CD14-positive monocyte (primary cell): ENCODE measurements around the gene SAMD5. TPM values are rescaled to one million over a fixed set of nuclear protein-coding genes. Genes with fewer than 3 reads are reported as not detected.

Source experiments
- DNase-seq, 3 donors: peaks; one replicate each; pipeline ENCODE4 v3.0.0-alpha.2; 2011 to 2022
- H2AFZ ChIP-seq: 2 replicates; pipeline ENCODE4 v1.6.0; 2012; ENCODE audit warnings: mild to moderate bottlenecking, low read depth, low read length, inconsistent platforms; ENCODE audit not compliant: insufficient read depth, poor library complexity, severe bottlenecking
- H3K27ac ChIP-seq, 2 donors: 1 replicate in 1 of 2; 2 replicates in 1 of 2; pipeline ENCODE4 v1.5.1; 2012 to 2013; ENCODE audit warnings: low read length in 2 of 2, control low read depth in 1 of 2, inconsistent platforms in 1 of 2, low read depth in 1 of 2, mild to moderate bottlenecking in 1 of 2
- H3K27me3 ChIP-seq, 2 donors: one replicate each; pipeline versions ENCODE4 v1.6.0 to v1.6.1; 2011 to 2013; ENCODE audit warnings: low read length in 2 of 2; ENCODE audit not compliant: control insufficient read depth in 2 of 2, insufficient read depth in 2 of 2
- H3K36me3 ChIP-seq, 2 donors: replicated peaks in 1 of 2; 1 replicate in 1 of 2; 2 replicates in 1 of 2; pipeline versions ENCODE4 v1.5.1 to v1.6.1; 2012 to 2013; ENCODE audit warnings: low read length in 2 of 2, control low read depth in 1 of 2, inconsistent platforms in 1 of 2, mild to moderate bottlenecking in 1 of 2; ENCODE audit not compliant: insufficient read depth in 2 of 2, control insufficient read depth in 1 of 2
- H3K4me1 ChIP-seq, 2 donors: 1 replicate in 1 of 2; 2 replicates in 1 of 2; pipeline versions ENCODE4 v1.5.1 to v1.6.1; 2012 to 2013; ENCODE audit warnings: low read length in 2 of 2, control low read depth in 1 of 2, inconsistent platforms in 1 of 2, mild to moderate bottlenecking in 1 of 2, moderate library complexity in 1 of 2; ENCODE audit not compliant: insufficient read depth in 2 of 2, control insufficient read depth in 1 of 2
- H3K4me2 ChIP-seq: replicated peaks from 2 replicates; pipeline ENCODE3; 2012; ENCODE audit warnings: low read length, moderate library complexity, mild to moderate bottlenecking; ENCODE audit not compliant: poor library complexity, severe bottlenecking; ENCODE audit errors: extremely low read depth
- H3K4me3 ChIP-seq, 3 experiments: fragments of 200-600 bp in 1 of 3; sonication (generic) in 1 of 3; replicated peaks in 1 of 3; 1 replicate in 2 of 3; 2 replicates in 1 of 3; pipeline ENCODE4 v1.5.1; 2011 to 2013; ENCODE audit warnings: low read length in 3 of 3, mild to moderate bottlenecking in 3 of 3, control low read depth in 2 of 3, low read depth in 2 of 3, inconsistent platforms in 1 of 3, moderate library complexity in 1 of 3
- H3K79me2 ChIP-seq: 2 replicates; pipeline ENCODE4 v1.6.0; 2012; ENCODE audit warnings: mild to moderate bottlenecking, control low read depth, inconsistent platforms, low read length, moderate library complexity; ENCODE audit not compliant: insufficient read depth
- H3K9ac ChIP-seq: 2 replicates; pipeline ENCODE4 v1.6.0; 2017; ENCODE audit warnings: low read length, mild to moderate bottlenecking; ENCODE audit not compliant: insufficient read depth, poor library complexity, severe bottlenecking
- H3K9me3 ChIP-seq, 2 donors: replicated peaks in 1 of 2; 1 replicate in 1 of 2; 2 replicates in 1 of 2; pipeline versions ENCODE4 v1.5.1 to v1.6.1; 2012 to 2013; ENCODE audit warnings: low read length in 2 of 2, control low read depth in 1 of 2; ENCODE audit not compliant: control insufficient read depth in 1 of 2, insufficient read depth in 1 of 2
- H4K20me1 ChIP-seq: 2 replicates; pipeline ENCODE4 v1.6.0; 2012; ENCODE audit warnings: mild to moderate bottlenecking, low read length, control low read depth, moderate library complexity; ENCODE audit not compliant: insufficient read depth
- H3K27ac Mint-ChIP-seq, 7 donors: one replicate each; pipeline ENCODE4 v1.8.0; 2020; ENCODE audit warnings: mild to moderate bottlenecking in 7 of 7, mixed read lengths in 7 of 7, moderate library complexity in 6 of 7, inconsistent platforms in 2 of 7
- H3K27me3 Mint-ChIP-seq, 3 donors: one replicate each; pipeline ENCODE4 v1.8.0; 2021 to 2022; ENCODE audit warnings: low read depth in 3 of 3, mild to moderate bottlenecking in 3 of 3, mixed read lengths in 3 of 3, moderate library complexity in 3 of 3, inconsistent platforms in 1 of 3
- H3K36me3 Mint-ChIP-seq, 2 donors: one replicate each; pipeline ENCODE4 v1.8.0; 2020; ENCODE audit warnings: mixed read lengths in 2 of 2, inconsistent platforms in 1 of 2, mild to moderate bottlenecking in 1 of 2
- H3K4me1 Mint-ChIP-seq: one replicate; pipeline ENCODE4 v1.8.0; 2020; ENCODE audit warnings: mild to moderate bottlenecking, mixed read lengths
- H3K4me3 Mint-ChIP-seq, 2 donors: one replicate each; pipeline ENCODE4 v1.8.0; 2020; ENCODE audit warnings: mild to moderate bottlenecking in 2 of 2, mixed read lengths in 2 of 2, moderate library complexity in 1 of 2
- H3K9me3 Mint-ChIP-seq, 7 donors: one replicate each; pipeline ENCODE4 v1.8.0; 2020 to 2022; ENCODE audit warnings: mixed read lengths in 7 of 7, mild to moderate bottlenecking in 6 of 7, moderate library complexity in 6 of 7, inconsistent platforms in 2 of 7
- WGBS: methylation state at CpG from one replicate; pipeline ENCODE4 v1.1.5; 2013; ENCODE audit warnings: missing lambda C conversion rate; ENCODE audit not compliant: insufficient coverage; 5-methylcytosine and 5-hydroxymethylcytosine counted together
- intact Hi-C, 2 donors: fragments of 100-400 bp; cut with micrococcal nuclease; formaldehyde crosslinking; loops; one replicate each; pipeline versions ENCODE4 v1.15.0 to v1.15.1; 2023
- polyA plus RNA-seq, 3 donors: library from polyadenylated mRNA; depleted of rRNA in 1 of 3; unstranded in 2 of 3; stranded (reverse) in 1 of 3; fragments of 300-500 nt in 2 of 3; fragments of >200 nt in 1 of 3; fragmentation: Illumina TruSeq in 2 of 3; gene quantifications; 1 replicate in 2 of 3; 2 replicates in 1 of 3; pipeline ENCODE4 v1.2.3, GENCODE V29; 2012 to 2021
- TF ChIP-seq, protein P1 (sequence below): fragments of 200-600 bp; IDR thresholded peaks from one replicate; pipeline ENCODE4 v1.8.0; 2022; ENCODE audit warnings: antibody characterized with exemption, mild to moderate bottlenecking

The SAMD5 gene
- polyA plus RNA-seq, 3 donors, result not detected

DNA sequence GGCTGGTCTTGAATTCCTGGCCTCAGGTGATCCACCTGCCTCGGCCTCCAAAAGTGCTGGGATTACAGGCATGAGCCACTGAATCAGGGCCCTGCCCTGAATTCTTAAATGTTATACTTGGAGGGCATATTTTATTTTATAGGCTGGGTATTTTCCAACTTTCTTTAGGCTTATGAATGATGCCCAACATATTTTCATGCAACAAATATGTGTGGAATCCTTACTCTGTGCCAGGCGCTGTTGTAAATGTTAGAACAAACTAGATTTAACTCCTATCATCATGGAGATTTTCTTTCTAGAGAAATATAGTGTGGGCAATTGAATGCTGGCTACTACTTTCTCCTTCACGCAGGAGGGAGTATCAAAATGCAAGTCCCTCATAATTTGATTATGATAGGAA, 71.2 kb downstream of the SAMD5 start:
- no peaks in the 10 kb centered on the region for H3K27me3 ChIP-seq
- Mint-ChIP-seq H3K36me3 (no peaks in the 10 kb centered on the region), H3K9me3 (peaks cover 0 to 7% (median 2%) of the 10 kb centered on the region in 7 donors), H3K27ac (no peak overlapping the region), H3K4me3 (no peak overlapping the region), H3K27me3 (peaks cover 0 to 2% (median 0%) of the 10 kb centered on the region in 3 donors), H3K4me1 (no peaks in the 10 kb centered on the region)
- no peaks in the 10 kb centered on the region for H4K20me1 ChIP-seq
- H3K27ac ChIP-seq, result no peak overlapping the region
- H2AFZ ChIP-seq, result no peak overlapping the region
- no peaks in the 10 kb centered on the region for H3K9me3 ChIP-seq
- H3K36me3 ChIP-seq, result no peaks in the 10 kb centered on the region
- no peaks in the 10 kb centered on the region for H3K4me1 ChIP-seq
- no peak overlapping the region for H3K4me3 ChIP-seq
- TF ChIP-seq, protein P1, sequence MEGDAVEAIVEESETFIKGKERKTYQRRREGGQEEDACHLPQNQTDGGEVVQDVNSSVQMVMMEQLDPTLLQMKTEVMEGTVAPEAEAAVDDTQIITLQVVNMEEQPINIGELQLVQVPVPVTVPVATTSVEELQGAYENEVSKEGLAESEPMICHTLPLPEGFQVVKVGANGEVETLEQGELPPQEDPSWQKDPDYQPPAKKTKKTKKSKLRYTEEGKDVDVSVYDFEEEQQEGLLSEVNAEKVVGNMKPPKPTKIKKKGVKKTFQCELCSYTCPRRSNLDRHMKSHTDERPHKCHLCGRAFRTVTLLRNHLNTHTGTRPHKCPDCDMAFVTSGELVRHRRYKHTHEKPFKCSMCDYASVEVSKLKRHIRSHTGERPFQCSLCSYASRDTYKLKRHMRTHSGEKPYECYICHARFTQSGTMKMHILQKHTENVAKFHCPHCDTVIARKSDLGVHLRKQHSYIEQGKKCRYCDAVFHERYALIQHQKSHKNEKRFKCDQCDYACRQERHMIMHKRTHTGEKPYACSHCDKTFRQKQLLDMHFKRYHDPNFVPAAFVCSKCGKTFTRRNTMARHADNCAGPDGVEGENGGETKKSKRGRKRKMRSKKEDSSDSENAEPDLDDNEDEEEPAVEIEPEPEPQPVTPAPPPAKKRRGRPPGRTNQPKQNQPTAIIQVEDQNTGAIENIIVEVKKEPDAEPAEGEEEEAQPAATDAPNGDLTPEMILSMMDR, result no peak
- intact Hi-C loops, result no loop called here
- no peak for DNase-seq
- H3K9ac ChIP-seq, result no peak overlapping the region
- no peak overlapping the region for H3K4me2 ChIP-seq
- no CpG with 5 or more reads among the region's 3 CpGs for WGBS
- H3K79me2 ChIP-seq, result no peaks in the 10 kb centered on the region

GRCh38 chr6:147582991-147583390, 74.5 kb downstream of the SAMD5 start:
- H3K4me3 Mint-ChIP-seq, result no peak overlapping the region
- no CpG with 5 or more reads among the region's 1 CpG for WGBS
- DNase-seq, result no peak
- Histone ChIP-seq H3K27me3 (no peaks in the 10 kb centered on the region), H3K4me1 (no peaks in the 10 kb centered on the region), H2AFZ (no peak overlapping the region), H3K79me2 (no peaks in the 10 kb centered on the region), H3K27ac (no peak overlapping the region), H3K4me2 (no peak overlapping the region), H4K20me1 (no peaks in the 10 kb centered on the region), H3K9me3 (no peaks in the 10 kb centered on the region), H3K36me3 (no peaks in the 10 kb centered on the region), H3K9ac (no peak overlapping the region), H3K4me3 (no peak overlapping the region)
- peaks cover 0 to 7% (median 2%) of the 10 kb centered on the region in 7 donors for H3K9me3 Mint-ChIP-seq
- peaks cover 0 to 2% (median 0%) of the 10 kb centered on the region in 3 donors for H3K27me3 Mint-ChIP-seq
- no peaks in the 10 kb centered on the region for H3K4me1 Mint-ChIP-seq
- TF ChIP-seq, protein P1, result no peak
- H3K27ac Mint-ChIP-seq, result no peak overlapping the region
- intact Hi-C loops, result no loop called here
- no peaks in the 10 kb centered on the region for H3K36me3 Mint-ChIP-seq
